Stimulated activated CD4-positive, alpha-beta T cell treated with anti-CD3 and anti-CD28 coated beads, TNF-alpha, amount 100 ng/mL, for 4 hours (primary cell): Measurements from ENCODE around the gene HS6ST2.

Experiments
- DNase-seq, 3 experiments: peaks; one replicate each; pipeline ENCODE4 v3.0.0-alpha.2; 2020; ENCODE audit warnings: low read depth in 3 of 3

Gene HS6ST2

GRCh38 chrX:132615391-132616131 lies 342.9 kb downstream of the HS6ST2 start:
- DNase-seq = peak in 1 of 3 experiments; percentile 16

GRCh38 chrX:132614297-132614696 lies 344.1 kb downstream of the HS6ST2 start:
- DNase-seq = no peak

GRCh38 chrX:132613801-132614200 lies 344.6 kb downstream of the HS6ST2 start:
- DNase-seq = no peak

DNA sequence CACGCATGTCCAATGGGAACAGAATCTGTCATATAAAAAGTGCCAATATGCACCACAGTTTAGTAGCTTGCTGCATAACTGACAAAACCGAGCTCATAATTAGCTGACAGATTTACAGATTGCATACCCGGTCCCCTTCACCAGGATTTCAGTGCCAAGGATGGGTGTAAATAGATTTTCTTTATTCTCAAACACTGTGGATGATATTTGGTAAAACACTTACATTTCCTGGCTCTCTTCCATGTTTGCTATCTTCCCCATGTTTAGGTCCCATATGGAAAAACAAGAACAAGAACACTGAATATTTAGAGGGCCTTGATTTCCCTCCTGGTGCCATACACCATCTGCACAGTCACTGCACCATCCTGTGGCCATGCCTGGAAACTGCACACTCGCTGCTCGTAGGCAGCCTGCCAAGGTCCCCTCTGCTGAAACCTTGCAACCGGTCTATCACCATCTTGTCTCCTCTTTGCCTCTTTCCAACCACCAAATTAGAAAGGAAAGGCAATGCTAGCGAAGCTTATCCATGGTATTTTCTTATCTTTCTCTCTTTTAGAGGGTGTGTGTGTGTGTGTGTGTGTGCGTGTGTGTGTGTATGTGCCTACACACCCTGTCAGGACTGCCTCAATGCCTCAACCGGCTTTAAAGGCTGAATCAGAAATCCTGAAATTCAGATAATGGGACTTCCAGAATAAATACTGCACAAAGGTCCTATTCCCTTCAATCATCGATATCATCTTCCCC lies 345.4 kb downstream of the HS6ST2 start:
- no peak for DNase-seq

DNA sequence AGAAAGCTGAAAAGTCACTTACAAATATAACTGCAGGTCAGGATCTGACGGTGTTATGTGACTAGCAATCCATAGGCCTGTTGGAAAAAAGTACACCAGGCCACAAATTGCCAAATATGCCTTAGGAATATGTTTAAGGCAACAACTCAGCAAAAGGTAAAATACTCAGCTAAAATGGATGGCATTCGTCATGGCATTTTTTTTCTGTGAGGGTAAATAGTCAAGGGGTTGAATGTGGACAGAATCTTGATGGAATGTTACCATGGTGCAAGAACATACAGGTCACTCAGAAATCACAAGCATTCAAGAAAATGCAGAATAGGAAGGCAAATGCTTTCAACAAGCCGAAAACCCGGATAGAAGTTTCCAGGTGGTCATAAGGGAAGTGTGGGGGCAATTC lies 347.9 kb downstream of the HS6ST2 start:
- no peak for DNase-seq

- no peak for DNase-seq
These were observed 349.0 kb downstream of the HS6ST2 start for GRCh38 chrX:132609362-132609848.

DNA sequence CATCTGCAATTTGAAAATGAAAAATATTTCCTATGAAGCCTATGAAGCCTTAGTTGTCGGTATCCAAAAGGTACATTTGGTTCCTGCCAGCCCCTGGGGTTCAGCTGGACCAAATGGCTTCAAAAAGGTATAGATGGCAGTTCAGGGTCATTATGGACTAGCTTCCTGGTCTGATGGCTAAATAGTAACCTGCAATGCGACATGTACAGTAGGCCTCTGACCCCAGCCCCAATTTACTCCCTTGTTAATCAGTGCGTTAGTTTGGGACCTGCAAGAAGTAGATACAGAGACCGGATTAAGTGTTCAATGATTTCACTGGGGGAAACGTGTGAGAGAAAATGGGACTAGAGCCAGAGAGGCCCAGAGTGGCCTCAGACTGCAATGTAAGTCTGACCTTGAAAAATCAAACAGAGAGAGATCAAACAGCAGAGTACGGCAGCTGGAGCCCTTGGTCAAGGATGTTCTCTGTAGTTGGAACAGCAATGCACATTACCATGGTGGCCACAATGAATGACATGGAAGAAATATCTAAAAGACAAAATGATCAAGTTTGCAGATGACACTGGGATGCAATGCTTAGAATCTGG lies 354.6 kb downstream of the HS6ST2 start:
- DNase-seq = no peak

DNA sequence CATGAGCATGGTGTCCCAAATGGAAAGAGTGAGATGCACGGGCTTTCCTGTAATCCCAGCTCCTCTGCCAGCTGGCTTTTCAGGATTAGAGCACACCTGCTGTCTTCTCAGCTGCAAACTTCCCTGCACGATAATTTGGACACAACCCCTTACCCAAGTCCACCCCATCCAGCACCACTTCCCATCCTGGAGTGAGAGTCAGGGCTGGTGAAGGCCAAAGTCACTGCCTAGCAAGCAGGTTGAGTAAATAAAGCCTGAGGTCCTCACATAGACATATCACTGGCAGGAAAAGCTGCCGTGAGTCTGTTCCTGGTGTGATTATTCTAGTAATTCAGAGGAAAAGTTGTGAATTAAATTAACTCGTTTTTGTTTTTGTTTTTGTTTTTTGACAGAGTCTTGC lies 355.7 kb downstream of the HS6ST2 start:
- no peak for DNase-seq

DNA sequence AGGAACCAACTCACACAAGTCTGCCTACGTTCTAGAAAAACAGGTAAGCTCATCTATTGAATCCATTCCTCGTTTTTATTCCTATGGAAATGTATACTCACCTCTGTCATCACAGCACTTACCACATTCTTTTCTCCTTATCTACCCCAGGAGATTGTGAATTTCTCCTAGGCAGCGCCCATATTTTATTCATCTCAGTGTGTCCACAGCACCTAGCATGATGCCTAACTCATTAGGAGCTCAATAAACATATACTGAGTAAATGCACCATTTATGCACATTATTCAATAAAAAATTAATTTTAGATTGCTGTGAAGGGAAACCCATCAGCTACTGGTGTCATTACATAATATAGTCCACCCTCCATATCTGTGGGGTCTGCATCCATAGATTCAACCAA lies 363.4 kb downstream of the HS6ST2 start:
- no peak for DNase-seq

DNA sequence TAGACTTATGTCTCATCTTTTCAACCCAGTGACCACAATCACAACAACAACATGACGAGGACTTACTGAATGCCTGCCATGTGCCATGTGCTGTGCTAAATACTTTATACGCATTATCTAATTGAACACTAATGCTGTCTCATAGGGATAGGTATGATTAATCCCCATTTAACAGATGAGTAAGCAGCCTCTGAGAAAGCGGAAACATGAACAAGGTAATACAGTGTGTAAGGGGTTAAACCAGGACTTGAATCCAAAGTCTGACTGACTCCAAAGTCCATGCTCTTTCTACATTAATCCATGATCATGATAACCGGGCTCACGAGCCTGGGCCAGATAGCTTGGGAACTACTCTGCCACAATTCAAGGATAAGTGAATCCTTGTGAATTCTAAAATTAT lies 364.3 kb downstream of the HS6ST2 start:
- DNase-seq = no peak

DNA sequence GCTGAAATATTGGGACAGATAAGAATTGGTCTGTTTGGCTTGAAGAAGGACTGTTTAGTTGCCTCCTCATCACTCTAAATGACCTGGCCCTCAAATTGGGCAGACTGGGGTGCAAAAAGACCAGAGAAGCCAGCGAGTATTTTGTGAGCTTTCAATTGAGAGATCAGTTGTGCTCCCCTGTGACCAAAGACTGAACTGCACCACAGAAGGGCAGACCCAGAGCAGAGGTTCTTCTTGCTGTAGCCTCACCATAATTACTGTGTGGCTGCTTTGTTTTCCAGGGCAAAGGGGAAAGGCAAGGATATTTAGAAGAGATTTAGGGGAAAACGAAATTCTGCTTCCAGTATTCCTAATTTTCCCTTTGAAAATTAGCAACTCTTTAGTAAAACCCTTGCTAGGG lies 365.5 kb downstream of the HS6ST2 start:
- no peak for DNase-seq

DNA sequence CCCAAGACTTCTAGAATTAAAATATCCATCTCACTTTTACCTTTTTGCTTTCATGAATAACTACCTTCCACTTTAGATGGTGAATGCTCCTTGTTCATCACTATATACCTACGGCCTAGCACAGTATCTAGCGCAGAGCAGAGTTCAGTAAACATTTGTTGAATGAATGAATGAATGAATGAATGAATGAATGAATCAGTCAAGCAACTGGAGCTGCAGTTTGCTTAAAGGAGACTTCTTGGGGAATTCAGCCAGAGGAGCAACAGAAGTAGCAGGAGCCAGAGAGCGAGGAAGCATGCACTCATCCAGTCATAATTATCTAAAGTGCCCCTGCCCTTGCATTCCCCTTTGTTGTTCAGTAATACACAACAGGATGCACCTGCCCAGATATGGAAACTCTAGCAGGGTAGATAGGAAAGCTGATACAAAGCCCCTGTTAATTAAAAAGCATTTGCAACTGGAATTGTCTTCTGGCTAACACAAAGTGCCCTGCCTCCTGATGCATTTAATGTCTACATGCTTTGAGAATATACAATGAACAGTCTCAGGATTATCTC lies 366.6 kb downstream of the HS6ST2 start:
- no peak for DNase-seq

GRCh38 chrX:132590350-132591026 lies 367.9 kb downstream of the HS6ST2 start:
- DNase-seq = no peak

DNA sequence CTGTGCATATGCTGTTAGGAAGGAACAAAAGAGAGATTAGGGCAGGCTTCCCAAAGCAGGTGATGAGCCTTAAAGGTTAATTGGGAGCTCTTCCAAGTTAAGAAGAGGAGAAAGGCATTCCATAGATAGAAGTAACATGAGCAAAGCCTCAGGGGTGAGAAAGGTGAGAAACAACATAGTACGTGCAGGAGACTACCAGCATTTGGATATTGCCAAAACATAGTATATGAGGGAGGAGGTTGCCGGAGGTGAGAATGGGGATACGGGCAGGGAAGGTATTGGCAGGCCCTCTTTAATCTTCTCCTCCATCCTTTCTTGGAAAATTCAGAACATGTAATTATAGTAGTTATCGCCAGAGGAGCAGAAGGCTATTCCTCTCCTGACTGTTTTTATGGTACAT lies 373.5 kb downstream of the HS6ST2 start:
- no peak for DNase-seq

GRCh38 chrX:132576939-132577338 lies 381.5 kb downstream of the HS6ST2 start:
- no peak for DNase-seq
